Thyroid gland (tissue), 4 donors: Measurements from ENCODE around the gene NAIF1.

Experiments used
- POLR2A ChIP-seq, 2 donors: fragments of 450-650 bp; IDR thresholded peaks; one replicate each; pipeline ENCODE4 v1.6.1; 2017; ENCODE audit warnings: antibody characterized with exemption in 2 of 2, mild to moderate bottlenecking in 2 of 2, moderate library complexity in 1 of 2
- TF ChIP-seq, protein P1 (sequence below), 6 experiments: fragments of 200-600 bp in 3 of 6; fragments of 450-650 bp in 3 of 6; sonication (generic) in 3 of 6; IDR thresholded peaks; one replicate each; pipeline ENCODE4 v1.5.1; 2016 to 2019; ENCODE audit warnings: antibody characterized with exemption in 6 of 6, mild to moderate bottlenecking in 2 of 6, inconsistent platforms in 1 of 6, moderate library complexity in 1 of 6

DNA sequence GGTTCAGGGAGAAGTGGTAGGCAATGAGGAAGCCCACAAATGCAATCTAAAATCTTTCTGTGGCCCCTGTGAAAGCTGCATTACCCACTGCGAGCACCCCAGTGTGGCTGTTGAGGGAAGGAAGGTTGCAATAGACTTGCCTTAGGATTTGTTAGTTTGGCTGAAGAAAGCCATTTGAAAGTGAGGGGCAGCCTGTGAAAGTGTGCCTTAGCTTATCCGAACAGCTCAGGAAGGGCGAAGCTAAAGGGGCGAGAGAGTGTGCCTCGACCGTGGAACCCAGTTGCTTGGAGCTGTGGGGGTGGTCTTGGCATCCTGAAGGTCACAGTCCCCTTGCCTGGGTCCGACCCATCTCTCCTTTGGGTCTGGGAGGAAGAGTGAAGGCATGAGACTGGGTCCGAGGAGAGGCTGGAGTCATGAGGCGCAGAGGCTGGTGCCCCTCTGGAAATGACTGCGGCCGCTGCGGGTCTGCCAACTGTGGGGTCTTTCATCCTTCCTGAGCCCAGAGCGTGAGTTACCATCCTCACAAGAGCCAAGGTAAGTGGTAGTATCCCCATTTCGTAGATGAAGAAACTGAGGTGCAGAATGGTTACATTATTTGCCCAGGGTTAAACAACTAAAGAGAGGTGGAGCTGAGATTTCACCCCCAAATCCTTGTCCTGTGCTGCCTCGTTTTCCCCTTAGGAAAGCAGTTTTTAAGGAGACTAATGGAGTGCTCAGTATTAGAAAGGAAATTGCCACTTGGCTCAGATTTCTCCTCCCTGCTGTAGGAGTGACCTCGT lies 25.3 kb upstream of the NAIF1 start:
- TF ChIP-seq, protein P1, sequence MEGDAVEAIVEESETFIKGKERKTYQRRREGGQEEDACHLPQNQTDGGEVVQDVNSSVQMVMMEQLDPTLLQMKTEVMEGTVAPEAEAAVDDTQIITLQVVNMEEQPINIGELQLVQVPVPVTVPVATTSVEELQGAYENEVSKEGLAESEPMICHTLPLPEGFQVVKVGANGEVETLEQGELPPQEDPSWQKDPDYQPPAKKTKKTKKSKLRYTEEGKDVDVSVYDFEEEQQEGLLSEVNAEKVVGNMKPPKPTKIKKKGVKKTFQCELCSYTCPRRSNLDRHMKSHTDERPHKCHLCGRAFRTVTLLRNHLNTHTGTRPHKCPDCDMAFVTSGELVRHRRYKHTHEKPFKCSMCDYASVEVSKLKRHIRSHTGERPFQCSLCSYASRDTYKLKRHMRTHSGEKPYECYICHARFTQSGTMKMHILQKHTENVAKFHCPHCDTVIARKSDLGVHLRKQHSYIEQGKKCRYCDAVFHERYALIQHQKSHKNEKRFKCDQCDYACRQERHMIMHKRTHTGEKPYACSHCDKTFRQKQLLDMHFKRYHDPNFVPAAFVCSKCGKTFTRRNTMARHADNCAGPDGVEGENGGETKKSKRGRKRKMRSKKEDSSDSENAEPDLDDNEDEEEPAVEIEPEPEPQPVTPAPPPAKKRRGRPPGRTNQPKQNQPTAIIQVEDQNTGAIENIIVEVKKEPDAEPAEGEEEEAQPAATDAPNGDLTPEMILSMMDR (IDR thresholded peaks at IDR 0.05), result no peak
- TF ChIP-seq POLR2A (IDR thresholded peaks at IDR 0.05), result no peak
